Activated T-cell treated with anti-CD3 and anti-CD28 coated beads, Interleukin-2, amount 50 U/mL, for 48 hours (primary cell): ENCODE results near the gene EFTUD2.
A peak's percentile ranks its signal among the peaks of the same experiment; 100 is the strongest.

ENCODE experiments used
- DNase-seq, 2 experiments: peaks; one replicate each; pipeline ENCODE4 v3.0.0-alpha.2; 2020

The EFTUD2 gene

GRCh38 chr17:44925731-44926697 is 26.8 kb upstream of the EFTUD2 start:
- no peak for DNase-seq

- DNase-seq, result no peak
These were observed 24.9 kb upstream of the EFTUD2 start for GRCh38 chr17:44924107-44924544.

- no peak for DNase-seq
These were observed 23.7 kb upstream of the EFTUD2 start for GRCh38 chr17:44922746-44923470.

- no peak for DNase-seq
These were observed 22.9 kb upstream of the EFTUD2 start for GRCh38 chr17:44922136-44922535.

GRCh38 chr17:44921122-44921882 is 22.1 kb upstream of the EFTUD2 start:
- DNase-seq, result no peak

- DNase-seq, result no peak
These were observed 21.3 kb upstream of the EFTUD2 start for GRCh38 chr17:44920565-44920940.

GRCh38 chr17:44919885-44920564 is 20.8 kb upstream of the EFTUD2 start:
- DNase-seq, result peak; percentile 64 to 78

- no peak for DNase-seq
These were observed 20.2 kb upstream of the EFTUD2 start for GRCh38 chr17:44919411-44919810.

GRCh38 chr17:44918006-44918405 is 18.8 kb upstream of the EFTUD2 start:
- no peak for DNase-seq

- DNase-seq, result no peak
These were observed 18.2 kb upstream of the EFTUD2 start for GRCh38 chr17:44917456-44917855.

- DNase-seq, result no peak
These were observed 17.6 kb upstream of the EFTUD2 start for GRCh38 chr17:44916781-44917241.

GRCh38 chr17:44915862-44916780 is 16.9 kb upstream of the EFTUD2 start:
- no peak for DNase-seq

- DNase-seq, result no peak
These were observed 16.1 kb upstream of the EFTUD2 start, which contains the start of gene GFAP for GRCh38 chr17:44915321-44915726. Gene GFAP, minus strand, starts transcription at chr17:44915500. Its CDS starts 14 bp downstream, at chr17:44915486.

GRCh38 chr17:44914698-44915271 is 15.5 kb upstream of the EFTUD2 start:
- DNase-seq, result no peak

- no peak for DNase-seq
These were observed 14.9 kb upstream of the EFTUD2 start for GRCh38 chr17:44914148-44914547.

- DNase-seq, result no peak
These were observed 14.4 kb upstream of the EFTUD2 start for GRCh38 chr17:44913676-44914075.

- DNase-seq, result no peak
These were observed 13.7 kb upstream of the EFTUD2 start for GRCh38 chr17:44912763-44913544.

GRCh38 chr17:44911133-44912001 is 12.1 kb upstream of the EFTUD2 start:
- DNase-seq, result peak; percentile 69 to 71
